Endothelial cell of umbilical vein (primary cell): ENCODE data around the gene DMRTC2. TPM values are rescaled to one million over a fixed set of nuclear protein-coding genes. Genes with fewer than 3 reads are reported as not detected.

Experiments
- BruUV-seq: library from RNA; stranded (reverse); fragments of 400-500 nt; replicated peaks from 2 replicates; lab custom pipeline; 2021; lab: Mats Ljungman, UMichigan
- CTCF ChIA-PET: fragments of 300-600, 350-600 bp; sonication (Branson Sonifier 250); formaldehyde crosslinking; loops from one replicate; lab custom pipeline; 2021; ENCODE audit warnings: antibody characterized with exemption, inconsistent platforms; lab: Charles Lee
- POLR2A ChIA-PET: fragments of 300-600, 350-600 bp; sonication (Branson Sonifier 250); formaldehyde crosslinking; loops from one replicate; lab custom pipeline; 2021; ENCODE audit warnings: antibody characterized with exemption, inconsistent platforms; lab: Charles Lee
- DNase-seq: peaks from one replicate; pipeline ENCODE4 v3.0.0-alpha.2; 2011; ENCODE audit warnings: low read depth, low spot score
- FAIRE-seq: peaks from 2 replicates; lab custom pipeline; 2011; peaks lifted over from hg19 to GRCh38; lab: Jason Lieb, UNC
- H2AFZ ChIP-seq: 2 replicates; pipeline ENCODE4 v1.6.0; 2012; ENCODE audit warnings: low read depth, low read length, control low read depth, inconsistent platforms
- H3K27ac ChIP-seq: 2 replicates; pipeline ENCODE4 v1.5.1; 2011; ENCODE audit warnings: low read depth, mild to moderate bottlenecking, control low read depth, low read length, moderate library complexity; ENCODE audit not compliant: insufficient read depth
- H3K27me3 ChIP-seq, 2 experiments: 2 replicates each; pipeline versions ENCODE4 v1.6.0 to v1.6.1; 2011; ENCODE audit warnings: low read length in 2 of 2, mixed read lengths in 1 of 2; ENCODE audit not compliant: control insufficient read depth in 2 of 2, insufficient read depth in 2 of 2
- H3K36me3 ChIP-seq, 2 experiments: 2 replicates in 1 of 2; 3 replicates in 1 of 2; pipeline ENCODE4 v1.5.1; 2011; ENCODE audit warnings: low read length in 2 of 2, mild to moderate bottlenecking in 1 of 2, moderate library complexity in 1 of 2; ENCODE audit not compliant: control insufficient read depth in 2 of 2, insufficient read depth in 2 of 2; ENCODE audit errors: extremely low read depth in 1 of 2
- H3K4me1 ChIP-seq: 3 replicates; pipeline ENCODE4 v1.5.1; 2011; ENCODE audit warnings: mild to moderate bottlenecking, low read length; ENCODE audit not compliant: control insufficient read depth, insufficient read depth; ENCODE audit errors: extremely low read depth
- H3K4me2 ChIP-seq: 2 replicates; pipeline ENCODE4 v1.6.1; 2011; ENCODE audit warnings: low read length, control low read depth, mixed read lengths; ENCODE audit not compliant: insufficient read depth
- H3K4me3 ChIP-seq, 3 experiments: fragments of 200-600 bp in 1 of 3; sonication (generic), shearing (Covaris generic) in 1 of 3; replicated peaks in 1 of 3; 2 replicates each; pipeline ENCODE4 v1.5.1; 2011 to 2016; ENCODE audit warnings: control low read depth in 3 of 3, low read length in 3 of 3, mild to moderate bottlenecking in 2 of 3, inconsistent platforms in 1 of 3, low read depth in 1 of 3, moderate library complexity in 1 of 3; ENCODE audit not compliant: insufficient read depth in 1 of 3
- H3K79me2 ChIP-seq: 2 replicates; pipeline ENCODE4 v1.6.0; 2012; ENCODE audit warnings: low read length, inconsistent platforms; ENCODE audit not compliant: control insufficient read depth, insufficient read depth
- H3K9ac ChIP-seq: replicated peaks from 2 replicates; pipeline ENCODE3; 2011; ENCODE audit warnings: low read length, control low read depth; ENCODE audit not compliant: insufficient read depth; ENCODE audit errors: extremely low read depth
- H3K9me1 ChIP-seq: replicated peaks from 3 replicates; pipeline ENCODE4 v1.6.0; 2011; ENCODE audit warnings: mild to moderate bottlenecking, low read length; ENCODE audit not compliant: control insufficient read depth, insufficient read depth; ENCODE audit errors: extremely low read depth
- H3K9me3 ChIP-seq: replicated peaks from 2 replicates; pipeline ENCODE4 v1.5.1; 2012; ENCODE audit warnings: low read length, inconsistent platforms; ENCODE audit not compliant: control insufficient read depth, insufficient read depth
- H4K20me1 ChIP-seq: replicated peaks from 2 replicates; pipeline ENCODE3; 2011; ENCODE audit warnings: mild to moderate bottlenecking, low read length; ENCODE audit not compliant: control insufficient read depth, insufficient read depth; ENCODE audit errors: extremely low read depth
- CTCF ChIP-seq, 2 donors: IDR thresholded peaks; 1 replicate in 1 of 2; 2 replicates in 1 of 2; pipeline ENCODE4 v1.5.1; 2011; ENCODE audit warnings: low read length in 2 of 2, mild to moderate bottlenecking in 2 of 2, moderate library complexity in 2 of 2, control low read depth in 1 of 2, inconsistent platforms in 1 of 2, low read depth in 1 of 2; ENCODE audit not compliant: insufficient read depth in 1 of 2; ENCODE audit errors: extremely low read depth in 1 of 2
- EZH2 ChIP-seq: IDR thresholded peaks from 2 replicates; pipeline ENCODE4 v1.6.1; 2012; ENCODE audit warnings: borderline replicate concordance, low read depth, mild to moderate bottlenecking, moderate library complexity, low read length, inconsistent platforms; ENCODE audit not compliant: severe bottlenecking
- FOS ChIP-seq: IDR thresholded peaks from 2 replicates; pipeline ENCODE4 v1.6.1; 2011; ENCODE audit warnings: mild to moderate bottlenecking, low read length, moderate library complexity, borderline replicate concordance; ENCODE audit not compliant: insufficient read depth
- GATA2 ChIP-seq: IDR thresholded peaks from 2 replicates; pipeline ENCODE4 v1.7.0; 2011; ENCODE audit warnings: low read depth, mild to moderate bottlenecking, moderate library complexity, mixed read lengths, low read length; ENCODE audit not compliant: insufficient read length, insufficient read depth
- JUN ChIP-seq: IDR thresholded peaks from 2 replicates; pipeline ENCODE4 v1.6.1; 2011; ENCODE audit warnings: borderline replicate concordance, low read depth; ENCODE audit not compliant: insufficient read length, insufficient read depth
- MYC ChIP-seq: IDR thresholded peaks from one replicate; pipeline ENCODE4 v1.6.1; 2011; ENCODE audit warnings: mild to moderate bottlenecking, low read depth, low read length
- POLR2A ChIP-seq: IDR thresholded peaks from 2 replicates; pipeline ENCODE4 v1.6.1; 2012; ENCODE audit warnings: low read depth, mild to moderate bottlenecking, control low read depth, low read length
- POLR2AphosphoS5 ChIP-seq: IDR thresholded peaks from 2 replicates; pipeline ENCODE4 v1.6.1; 2012; ENCODE audit warnings: low read depth, mild to moderate bottlenecking, control low read depth, low read length, moderate library complexity; ENCODE audit not compliant: insufficient read depth
- dilution Hi-C: fragments of 300-500 bp; cut with MboI; formaldehyde crosslinking; loops from one replicate; pipeline ENCODE4 v1.15.0; 2019; ENCODE audit warnings: low sequenced_read_pairs; ENCODE audit not compliant: extremely low pct_ligation_motif_present
- intact Hi-C: fragments of 100-400 bp; cut with micrococcal nuclease; formaldehyde crosslinking; loops from one replicate; pipeline ENCODE4 v1.10.0; 2022
- polyA plus RNA-seq, 4 experiments: library from polyadenylated mRNA; depleted of rRNA in 3 of 4; stranded (reverse) in 3 of 4; unstranded in 1 of 4; fragments of >200 nt; gene quantifications; 2 replicates each; pipeline versions ENCODE4 v1.2.1 to v1.2.3, GENCODE V29; 2011 to 2012; ENCODE audit warnings: missing spikeins in 1 of 4
- total RNA-seq: library from RNA; stranded (reverse); gene quantifications from 2 replicates; pipeline ENCODE4 v1.2.3, GENCODE V29; 2021
- TF ChIP-seq, protein P1 (sequence below): IDR thresholded peaks from 2 replicates; pipeline ENCODE4 v1.6.1; 2011; ENCODE audit not compliant: insufficient read depth, insufficient read length

DMRTC2 gene
- total and polyA plus RNA-seq, 2 donors (not counting 3 experiments of a cell fraction or from before 2014, with no cell fraction given), result not detected

- H4K20me1 ChIP-seq, result no peaks in the 10 kb centered on the region
- no peaks in the 10 kb centered on the region for H3K9me1 ChIP-seq
- dilution Hi-C loops, result no loop called here
- intact Hi-C loops, result no loop called here
- DNase-seq (no peak), FAIRE-seq (no peak)
- H3K36me3 ChIP-seq, result no peaks in the 10 kb centered on the region
- no peak within 1 kb of the TSS for H3K9ac ChIP-seq
- ChIA-PET POLR2A (no interaction called here), CTCF (no interaction called here)
- no peak within 1 kb of the TSS for H3K27ac ChIP-seq
- H2AFZ ChIP-seq, result no peak within 1 kb of the TSS
- no peak within 1 kb of the TSS for H3K4me2 ChIP-seq
- no peaks in the 10 kb centered on the region for H3K4me1 ChIP-seq
- H3K79me2 ChIP-seq, result no peaks in the 10 kb centered on the region
- TF ChIP-seq CTCF (IDR thresholded peaks at IDR 0.05; ENCODE audit: extremely low read depth in 1 of 2, insufficient read depth in 1 of 2, low read depth in 1 of 2, low read length in 2 of 2) (no peak), GATA2 (no peak), EZH2 (no peak), FOS (no peak), POLR2A (no peak), POLR2AphosphoS5 (no peak), MYC (no peak), JUN (no peak)
- TF ChIP-seq, protein P1, sequence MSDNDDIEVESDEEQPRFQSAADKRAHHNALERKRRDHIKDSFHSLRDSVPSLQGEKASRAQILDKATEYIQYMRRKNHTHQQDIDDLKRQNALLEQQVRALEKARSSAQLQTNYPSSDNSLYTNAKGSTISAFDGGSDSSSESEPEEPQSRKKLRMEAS, result no peak
- H3K4me3 ChIP-seq, result no peak within 1 kb of the TSS
- H3K27me3 ChIP-seq, result no peaks in the 10 kb centered on the region
- no TSS peak for BruUV-seq
- H3K9me3 ChIP-seq, result no peaks in the 10 kb centered on the region
Measured at GRCh38 chr19:41844601-41845000, 241 bp upstream of the DMRTC2 start, which contains the start of gene LYPD4. Gene LYPD4 (minus strand): TSS chr19:41844683. CDS start chr19:41839285, 5,398 bp downstream.
